Non-pigmented ciliary epithelial cell (primary cell): ENCODE measurements around the gene PLAGL1.

Source experiments
- DNase-seq: peaks from one replicate; pipeline ENCODE4 v3.0.0-alpha.2; 2010; ENCODE audit warnings: low read depth

Gene PLAGL1

DNA sequence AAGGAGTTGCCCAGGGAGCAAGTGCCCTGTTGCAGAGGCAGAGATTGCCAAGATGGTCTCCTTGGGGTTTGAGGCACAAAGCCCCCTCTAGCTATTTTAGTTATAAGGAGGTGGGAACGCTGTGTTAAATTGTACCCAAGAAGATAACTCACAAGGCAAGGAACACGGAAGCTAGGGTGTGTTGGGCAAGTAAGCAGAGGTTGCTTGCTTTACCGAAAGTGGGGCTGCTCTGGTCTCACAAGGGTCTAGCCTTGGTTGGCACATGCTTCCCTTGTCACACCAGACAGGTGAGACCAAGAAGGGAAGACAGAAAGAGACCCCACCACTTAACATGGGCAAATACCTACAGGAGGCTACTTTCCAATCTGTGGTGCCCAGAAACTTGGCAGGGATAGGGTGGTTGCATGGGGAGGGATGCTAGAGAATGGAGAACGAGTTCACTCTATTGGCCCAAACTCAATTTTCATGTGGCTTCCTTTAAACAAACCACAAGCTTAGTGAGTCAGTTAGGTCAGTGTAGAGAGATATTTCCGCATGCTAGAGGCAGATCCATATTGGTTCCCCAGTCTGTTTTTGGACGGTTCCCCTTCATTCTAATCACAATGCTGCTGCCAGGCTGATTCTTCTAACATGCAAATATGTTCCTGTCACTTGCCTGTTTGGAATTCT is 42.4 kb downstream of the PLAGL1 start:
- peak; percentile 34 for DNase-seq

DNA sequence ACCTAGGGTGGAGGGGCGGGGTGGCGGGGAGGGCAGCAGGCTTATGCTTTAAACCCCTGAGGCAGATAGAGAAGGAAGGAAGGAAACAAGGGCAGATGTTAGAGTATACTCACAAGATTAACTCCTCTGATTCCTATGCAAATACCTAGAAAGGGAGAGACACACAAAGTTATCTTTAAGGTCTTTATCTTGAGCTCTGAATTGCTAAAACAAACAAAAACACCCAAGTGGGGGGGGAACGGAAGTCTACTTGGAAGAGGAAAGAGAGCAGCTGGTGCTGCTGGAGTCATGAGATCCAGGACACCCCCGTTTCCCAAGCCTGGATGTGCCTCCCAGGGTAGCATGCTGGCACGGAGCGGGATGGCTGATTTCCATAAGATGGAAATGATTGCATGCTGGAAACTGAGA is 43.4 kb downstream of the PLAGL1 start:
- no peak for DNase-seq

DNA sequence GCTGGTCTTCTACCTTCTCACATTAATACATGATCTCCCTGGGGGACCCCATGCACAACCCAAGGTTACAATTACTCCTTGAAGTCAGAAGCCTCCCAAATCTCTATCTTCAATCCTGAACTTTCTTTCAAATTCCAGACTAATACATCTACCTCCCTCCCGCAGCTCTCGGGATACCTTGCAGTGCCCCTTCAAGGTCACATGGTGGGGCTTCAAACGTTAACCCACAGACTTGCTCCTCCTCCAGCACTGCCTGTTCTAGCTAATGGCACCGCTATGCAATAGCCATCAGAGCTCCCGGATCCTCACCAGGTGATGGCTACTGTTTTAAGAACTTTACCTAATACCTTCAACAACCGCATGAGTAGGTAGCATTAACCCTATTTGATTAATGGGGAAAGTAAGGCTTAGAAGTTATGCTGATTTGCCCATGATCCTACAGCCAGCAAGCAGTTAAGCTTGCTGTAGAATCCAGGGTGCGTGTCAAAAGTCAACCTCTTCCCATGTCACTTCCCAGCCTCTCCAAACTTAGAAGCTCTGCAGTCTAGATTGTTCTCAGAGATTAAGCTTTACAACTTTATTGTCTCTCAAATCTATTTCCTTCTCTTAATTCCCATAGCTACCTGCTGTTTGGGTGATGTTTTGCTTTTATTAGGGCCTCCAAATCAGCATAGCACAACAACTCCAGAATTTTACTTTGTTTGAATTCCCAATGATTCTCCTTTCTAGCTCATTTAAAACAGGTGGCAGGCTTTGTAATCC is 44.7 kb downstream of the PLAGL1 start:
- no peak for DNase-seq

DNA sequence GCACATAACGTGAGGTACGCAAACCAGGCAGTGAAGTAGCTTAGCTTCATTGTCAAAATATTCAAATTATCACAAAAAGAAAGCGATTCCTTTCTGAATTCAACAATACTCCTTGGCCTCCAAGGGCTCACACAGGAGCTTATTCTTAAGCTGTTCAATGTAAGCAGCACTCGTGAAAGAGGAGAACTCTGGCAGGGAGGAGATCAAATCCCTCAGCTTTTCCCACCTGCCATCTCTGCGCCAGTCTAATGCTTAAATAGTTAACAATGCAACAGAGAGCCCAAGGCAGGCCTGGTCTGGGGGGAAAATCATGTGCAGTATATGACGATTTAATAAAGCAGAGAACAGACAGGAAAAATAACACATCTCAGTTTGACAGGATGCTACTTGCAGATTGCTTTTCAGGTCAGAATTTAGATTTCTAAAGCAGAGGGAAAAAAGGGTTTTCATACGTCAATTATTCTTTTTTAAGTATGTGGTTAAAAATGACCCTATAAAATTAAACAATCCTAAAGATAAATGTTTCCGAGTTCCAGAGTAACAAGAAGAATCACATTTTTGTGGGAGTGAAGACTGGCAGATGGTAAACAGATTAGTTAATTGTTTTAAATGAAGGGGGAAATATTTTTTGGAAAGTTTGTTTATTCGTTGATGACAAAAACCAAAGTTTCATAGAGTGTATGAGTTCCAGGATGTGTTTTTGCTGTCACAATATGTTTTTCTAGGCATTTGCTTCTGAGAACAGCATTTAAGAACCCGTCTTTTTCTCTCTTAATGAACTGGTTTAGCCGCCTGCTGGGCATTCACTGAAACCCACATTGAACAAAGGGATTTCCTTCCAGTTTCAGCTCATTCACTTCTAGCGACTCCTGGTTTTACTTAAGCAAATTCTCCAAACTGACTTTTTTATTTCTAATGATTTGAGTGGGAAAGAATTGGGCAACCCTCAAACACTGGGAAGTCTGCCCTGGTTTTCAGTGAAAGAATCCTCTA is 45.9 kb downstream of the PLAGL1 start:
- DNase-seq = no peak

DNA sequence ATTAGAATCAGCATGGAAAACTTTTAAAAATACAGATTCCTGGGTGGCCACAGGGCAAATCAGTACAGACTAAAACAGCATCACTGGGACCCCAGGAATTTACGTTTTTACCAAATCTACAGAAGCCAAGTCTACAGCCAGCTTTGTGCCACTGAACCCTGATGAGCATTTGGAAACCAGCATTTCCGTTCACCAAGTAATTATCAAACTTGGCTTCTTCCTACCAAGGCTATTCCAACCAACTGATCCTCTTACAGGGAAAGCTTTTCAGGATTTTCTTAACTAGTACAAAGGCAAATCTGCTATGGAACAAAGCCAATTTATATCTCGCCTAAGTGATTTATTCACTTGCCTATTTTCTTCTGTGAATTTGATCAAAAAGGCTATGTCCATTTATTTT is 47.0 kb downstream of the PLAGL1 start:
- no peak for DNase-seq

DNA sequence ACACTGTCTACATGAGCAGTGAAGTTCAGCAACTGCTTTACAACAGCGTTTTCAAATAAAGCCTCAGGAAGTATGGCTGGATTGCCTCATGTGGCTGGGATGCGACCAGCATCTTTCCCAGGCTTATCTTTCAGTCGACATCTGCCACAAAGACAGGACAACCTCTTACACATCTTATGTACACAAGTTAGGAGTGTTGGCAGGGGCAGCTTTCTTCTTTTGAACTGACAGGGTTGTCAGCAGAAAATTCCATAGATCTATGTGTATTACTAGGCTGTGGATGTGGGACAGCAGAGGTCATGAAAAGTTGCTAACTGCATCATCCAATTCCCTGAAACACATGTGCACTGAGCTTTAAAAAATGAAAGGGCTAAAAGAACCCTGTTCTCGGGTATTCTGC is 48.1 kb downstream of the PLAGL1 start:
- DNase-seq = no peak

DNA sequence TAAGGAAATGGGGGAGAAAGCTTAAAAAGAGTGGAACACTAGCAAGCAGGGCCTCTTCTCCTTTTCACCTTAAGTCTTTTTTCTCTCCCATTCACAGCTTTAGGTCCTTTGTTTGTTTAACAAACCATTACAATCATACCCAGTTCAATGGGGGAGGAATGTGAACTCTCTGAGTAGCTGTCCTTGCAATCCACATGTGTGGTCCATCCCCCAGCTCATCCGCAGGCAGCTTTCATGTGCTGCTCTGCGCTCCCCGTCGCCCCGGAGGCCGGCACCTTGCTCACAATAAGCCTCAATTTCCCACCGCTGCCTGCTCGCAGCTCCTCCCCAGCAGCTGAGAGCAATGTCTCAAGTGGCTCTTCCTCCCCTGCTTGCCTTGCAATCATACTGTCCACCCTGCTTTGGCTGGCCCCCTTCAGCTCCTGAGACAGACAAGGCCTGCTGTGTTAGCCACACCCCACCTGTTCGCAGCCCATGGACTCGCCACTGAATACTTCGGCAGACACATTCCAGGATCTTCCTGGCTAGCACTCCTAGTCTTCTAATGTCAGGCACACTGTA is 49.1 kb downstream of the PLAGL1 start:
- DNase-seq = no peak

DNA sequence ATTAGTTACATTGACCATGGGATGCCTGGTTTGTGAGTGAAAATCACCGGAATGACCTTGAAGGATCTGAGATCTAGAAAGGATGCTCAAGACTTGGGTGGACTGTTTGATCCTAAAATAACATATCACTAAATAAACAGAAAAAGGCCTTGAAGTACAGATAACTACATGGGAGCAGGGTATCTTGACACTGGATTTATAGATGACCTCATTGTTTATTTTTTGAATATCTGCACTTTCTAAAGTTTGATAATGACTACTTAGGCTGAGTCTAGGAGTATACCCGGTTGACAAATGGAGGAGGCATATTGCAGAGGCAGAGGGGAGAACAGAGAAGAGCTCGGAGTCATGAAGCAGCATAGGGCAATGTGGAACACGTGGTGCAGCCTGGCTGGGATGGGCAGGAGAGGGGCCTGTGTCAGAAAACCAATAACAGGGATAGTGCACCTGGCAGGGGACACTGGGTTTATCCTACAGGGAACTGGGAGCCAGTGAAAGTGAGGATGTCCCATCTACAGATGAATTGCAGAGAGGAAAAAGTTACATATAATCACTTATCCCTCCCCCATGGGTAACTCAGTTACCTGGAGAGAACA is 50.3 kb downstream of the PLAGL1 start:
- no peak for DNase-seq

DNA sequence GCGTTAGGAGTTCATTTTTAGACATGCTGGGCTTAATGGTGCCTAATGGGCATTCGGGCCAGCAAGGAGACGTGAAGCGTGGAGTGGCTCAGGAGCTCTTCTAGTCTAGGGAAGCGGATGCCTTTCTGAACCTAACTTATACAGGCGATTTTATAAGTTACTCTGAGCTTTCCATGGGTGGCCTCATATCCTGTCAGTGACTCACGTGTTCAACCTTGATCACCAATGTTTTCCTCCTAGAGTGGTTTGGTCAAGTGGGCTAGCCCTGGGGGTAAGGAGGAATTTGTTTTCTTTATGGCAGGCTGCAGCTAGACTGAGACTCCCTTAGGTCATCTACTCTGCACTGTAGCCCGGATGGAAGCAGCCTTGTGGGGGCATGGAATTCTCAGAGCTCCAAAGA is 52.1 kb downstream of the PLAGL1 start:
- DNase-seq = no peak

DNA sequence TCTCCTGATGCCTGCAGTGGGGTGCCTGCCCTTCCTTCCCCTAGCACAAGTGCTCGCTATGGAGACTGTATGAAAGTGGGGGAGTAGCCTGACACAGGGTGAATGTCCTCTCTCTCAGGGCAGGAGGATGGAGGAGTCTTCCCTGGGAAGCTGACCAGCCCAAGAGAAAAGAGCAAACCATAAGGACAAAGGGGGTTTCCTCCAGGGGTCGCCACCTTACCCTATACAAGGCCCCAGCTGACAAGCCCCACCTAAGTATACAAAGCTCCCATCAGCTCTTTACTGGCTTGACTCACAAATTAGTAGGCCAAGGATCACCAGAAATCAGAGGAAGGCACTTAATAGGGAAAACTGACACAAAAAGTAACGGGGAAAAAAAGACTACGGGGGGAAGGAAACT is 54.1 kb downstream of the PLAGL1 start:
- DNase-seq = no peak

DNA sequence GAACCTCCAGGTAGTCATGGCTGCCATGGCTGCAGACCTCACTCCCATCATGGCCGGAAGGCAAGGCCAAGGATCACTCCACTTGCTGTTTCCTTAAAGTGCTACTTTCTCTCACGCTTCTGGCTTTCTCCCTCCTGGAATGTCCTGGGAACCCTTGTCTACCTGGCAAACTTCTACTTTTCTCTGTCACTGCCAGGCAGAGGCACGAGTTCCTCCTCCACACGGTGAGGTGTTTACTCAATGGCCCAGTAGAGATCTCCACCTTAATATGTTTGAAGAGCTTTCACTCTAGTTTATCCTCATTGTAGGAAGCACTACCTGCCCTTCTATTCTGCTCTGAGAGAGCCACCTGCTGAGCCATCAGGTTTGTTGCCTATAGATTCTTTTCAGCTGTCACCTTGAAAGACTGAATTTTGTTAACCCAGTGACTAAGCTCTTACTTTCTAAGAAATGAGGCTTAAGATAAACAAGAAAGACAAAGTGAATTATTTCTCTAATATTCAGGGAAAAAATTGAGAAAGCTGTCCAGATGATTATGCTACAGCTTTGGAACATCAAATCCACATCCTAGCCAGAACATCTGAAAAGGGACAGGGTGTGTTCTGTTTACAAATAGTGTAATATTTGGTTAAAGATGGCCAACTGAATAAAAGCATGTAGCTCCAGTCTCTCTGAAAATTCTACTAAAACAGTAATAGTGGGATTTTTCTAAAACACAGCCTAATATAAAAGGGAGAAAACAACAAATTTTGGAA is 54.9 kb downstream of the PLAGL1 start:
- no peak for DNase-seq

DNA sequence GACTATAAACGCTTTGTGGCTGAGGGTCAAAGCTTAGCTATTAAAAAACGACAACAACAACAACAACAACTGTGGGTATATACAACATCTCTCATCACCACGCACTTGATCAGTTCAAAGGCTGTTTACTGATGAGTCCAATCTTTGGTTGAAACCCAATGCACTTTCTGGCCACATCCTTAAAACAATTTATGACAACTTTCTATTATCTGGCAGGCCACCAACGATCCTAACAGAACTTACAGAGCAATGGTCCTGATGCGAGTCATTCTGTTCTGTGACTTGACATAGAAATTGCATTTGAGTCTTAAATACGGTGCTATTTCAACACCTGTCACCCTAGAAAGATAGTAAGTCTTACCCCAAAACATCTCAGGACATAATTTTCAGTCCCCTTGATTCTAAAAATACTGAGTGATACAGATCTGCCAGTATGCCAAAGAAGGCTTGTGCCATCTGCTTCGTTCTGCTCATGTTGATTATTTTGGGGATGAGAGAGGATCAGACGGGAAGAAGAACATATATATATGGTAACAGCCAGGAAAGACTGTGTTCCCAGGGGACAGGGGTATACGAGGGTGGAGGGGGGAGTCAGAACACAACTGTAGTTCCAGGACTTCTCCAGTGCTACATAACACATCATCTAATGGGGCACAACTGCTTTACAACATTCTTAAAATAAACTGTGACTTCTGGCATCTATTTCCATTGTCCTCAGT is 55.8 kb downstream of the PLAGL1 start:
- no peak for DNase-seq

DNA sequence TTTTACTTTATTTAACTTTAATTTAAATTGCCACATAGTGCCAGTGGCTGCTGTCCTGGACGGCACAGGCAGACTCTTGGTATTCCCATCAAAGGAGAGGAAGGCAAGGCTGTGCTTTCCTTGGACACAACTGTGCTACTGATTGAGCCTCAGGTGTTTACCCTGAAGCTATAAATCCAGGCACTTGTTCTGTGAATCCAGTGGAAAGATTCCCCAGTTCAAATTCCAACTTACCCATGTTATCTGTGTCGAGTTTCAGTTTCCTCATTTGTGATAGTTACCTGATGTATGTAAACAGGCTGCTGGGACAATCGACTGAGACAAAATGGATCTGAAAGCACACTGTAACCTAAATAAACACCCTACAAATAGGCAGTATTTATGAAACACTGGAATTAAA is 57.2 kb downstream of the PLAGL1 start:
- DNase-seq = no peak

DNA sequence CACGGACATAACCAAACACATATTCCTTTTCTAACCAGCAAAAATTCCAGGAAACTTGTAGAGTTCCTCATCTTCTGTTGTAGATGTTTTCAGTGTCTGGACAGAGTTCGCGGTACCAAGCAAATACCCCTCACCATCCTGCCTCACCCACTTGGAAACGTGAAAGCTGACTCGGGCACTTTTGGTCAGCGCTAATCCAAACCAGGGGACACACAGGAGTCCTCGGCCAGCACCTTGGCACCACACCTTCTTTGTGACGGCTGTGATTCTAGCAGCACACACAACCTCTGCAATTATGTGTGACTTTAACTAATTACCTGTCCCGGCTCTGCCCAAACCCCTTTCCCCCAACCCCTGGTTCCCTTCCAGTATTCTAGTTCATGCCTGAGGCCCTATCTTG is 58.1 kb downstream of the PLAGL1 start:
- no peak for DNase-seq

DNA sequence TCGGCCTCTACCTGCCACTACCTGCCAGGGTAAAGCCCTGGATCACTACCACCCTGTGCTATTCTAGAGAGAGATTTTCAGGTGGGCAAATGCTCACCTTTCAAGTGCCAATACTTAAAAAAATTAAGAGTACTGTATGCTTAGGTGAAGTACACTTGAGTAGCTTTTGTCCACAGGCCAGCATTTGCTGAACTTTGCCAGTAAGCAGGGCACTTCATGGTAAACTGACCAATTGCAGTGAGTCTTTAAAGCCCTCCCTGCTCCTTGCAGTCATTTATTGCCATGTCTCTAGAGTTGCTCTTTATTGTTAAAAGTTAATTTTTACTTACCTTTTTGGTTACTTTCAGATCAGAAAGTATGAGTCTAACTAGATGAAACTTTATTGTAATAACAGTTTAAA is 58.5 kb downstream of the PLAGL1 start:
- DNase-seq = no peak

DNA sequence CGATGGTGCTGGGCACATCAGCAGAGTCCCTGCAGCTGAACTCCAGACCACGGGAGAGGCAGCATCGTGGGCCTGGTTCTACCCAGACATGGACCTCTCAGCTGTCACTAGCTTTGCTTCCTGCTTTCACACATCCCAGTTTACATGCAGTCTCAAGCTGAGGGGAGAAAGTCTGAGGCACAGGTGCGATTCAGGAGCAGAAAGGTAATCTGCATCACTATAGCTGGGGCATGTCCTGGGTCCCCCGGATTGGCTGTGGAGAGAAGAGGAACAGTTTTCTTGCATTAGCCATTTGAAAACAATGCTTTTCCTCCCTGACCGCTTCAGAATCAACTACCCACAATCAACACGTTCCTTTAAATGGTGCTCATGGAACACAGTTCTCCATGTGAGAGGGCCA is 59.9 kb downstream of the PLAGL1 start:
- DNase-seq = no peak

DNA sequence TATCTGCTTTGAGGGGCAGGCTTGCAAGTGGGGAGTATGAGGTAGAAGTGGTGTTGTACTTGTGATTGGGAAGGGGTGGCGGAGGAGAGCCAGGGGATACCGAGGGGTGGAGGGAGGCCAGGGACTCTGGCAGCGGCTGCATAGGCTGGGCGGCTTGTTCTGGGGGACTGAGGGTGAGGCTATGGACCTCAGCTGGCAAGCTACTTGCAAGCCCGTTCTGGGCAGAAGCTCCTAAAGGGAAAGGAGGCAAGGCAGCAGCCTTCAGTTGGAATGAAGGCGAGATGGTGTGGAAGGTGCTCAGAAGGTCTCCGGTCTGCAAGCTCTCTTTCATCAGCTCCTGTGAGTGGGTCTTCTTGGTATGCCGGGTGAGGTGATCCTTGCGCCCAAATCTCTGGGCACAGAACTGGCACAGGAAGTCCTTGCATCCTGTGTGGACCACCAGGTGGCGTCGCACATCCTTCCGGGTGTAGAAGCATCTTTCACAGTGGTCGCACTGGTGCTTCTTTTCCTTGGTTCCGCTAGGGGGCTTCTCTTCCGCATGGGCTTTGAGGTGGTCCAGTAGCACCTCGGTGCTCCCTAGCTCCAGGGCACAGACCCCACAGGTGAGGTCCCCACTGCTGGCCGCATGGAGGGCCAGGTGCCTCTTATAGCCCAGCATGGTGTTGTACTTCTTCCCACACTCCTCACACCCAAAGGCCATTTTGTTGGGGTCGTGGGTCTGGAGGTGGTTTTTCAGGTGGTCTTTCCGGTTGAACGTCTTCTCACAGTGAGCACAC is 66.0 kb downstream of the PLAGL1 start:
- DNase-seq = no peak

DNA sequence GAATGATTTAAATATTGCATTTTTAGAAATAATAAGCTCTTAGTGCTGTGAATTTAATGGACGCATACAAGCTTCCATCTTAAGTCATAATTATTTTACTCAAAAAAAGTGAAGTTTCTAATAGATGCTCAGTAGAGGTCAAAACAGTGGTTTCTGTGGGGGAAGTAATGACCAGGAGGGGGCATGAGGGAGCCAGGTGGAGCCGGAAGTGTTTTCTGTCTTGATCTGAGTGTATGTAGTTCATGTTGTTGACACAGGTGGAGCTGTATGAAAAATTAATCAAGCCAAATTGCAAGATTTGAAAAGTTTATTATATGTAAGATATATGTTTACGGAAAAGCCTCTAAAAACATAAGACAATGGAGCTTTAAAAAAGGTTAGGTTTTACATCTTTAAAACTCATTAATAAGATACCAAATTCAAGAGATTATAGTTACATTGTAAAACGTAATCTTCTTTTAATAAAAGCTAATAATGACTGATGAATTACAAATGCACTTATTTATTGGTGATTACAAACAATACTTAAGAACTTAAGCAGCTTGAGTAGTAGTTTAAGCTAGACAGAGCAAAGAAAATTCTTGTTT is 68.0 kb downstream of the PLAGL1 start:
- no peak for DNase-seq

DNA sequence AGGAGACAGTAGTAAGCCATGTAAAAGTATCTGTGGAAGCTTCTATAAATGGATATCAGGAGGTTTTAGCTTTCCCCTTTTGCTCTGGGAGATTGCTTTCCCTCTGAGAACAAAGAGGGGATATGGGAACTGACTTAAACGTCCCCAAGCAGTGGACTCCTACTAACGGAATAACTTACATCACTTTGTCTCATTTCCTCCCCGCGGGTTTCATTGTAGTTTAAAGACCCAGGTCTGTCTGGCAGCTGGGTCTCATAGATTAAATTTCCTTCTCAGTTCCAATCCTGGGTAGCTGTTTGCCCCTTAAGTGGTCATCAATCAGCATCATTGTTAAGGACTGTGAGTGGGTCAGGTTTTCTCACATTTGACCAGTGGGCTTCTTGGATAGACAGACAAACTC is 68.7 kb downstream of the PLAGL1 start:
- no peak for DNase-seq

DNA sequence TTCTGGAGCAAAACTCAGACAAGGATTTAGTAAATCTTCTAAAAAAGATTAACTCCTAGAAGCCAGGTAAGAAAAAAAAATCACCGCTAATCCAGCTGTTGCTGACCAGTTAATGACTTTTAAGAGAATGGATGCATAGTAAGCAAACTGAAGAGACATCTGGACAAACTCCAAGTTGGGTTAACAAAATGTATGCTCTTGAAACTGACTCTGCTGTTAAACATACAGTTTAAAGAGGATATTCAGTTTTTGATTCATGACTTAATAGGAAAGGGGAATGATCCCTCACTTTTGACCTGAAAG is 70.4 kb downstream of the PLAGL1 start:
- no peak for DNase-seq
